GM12878 (cell line): ENCODE data around the gene NDOR1. TPM values are rescaled to one million over a fixed set of nuclear protein-coding genes. Genes with fewer than 3 reads are reported as not detected.

Experiments used
- ATAC-seq: fragments of 200-7000 bp; cut with Tn5 transposase; 3 replicates; pipeline ENCODE4 v1.9.1; 2020; ENCODE audit warnings: mild to moderate bottlenecking, moderate library complexity
- BruUV-seq: library from RNA; stranded (reverse); fragments of 400-500 nt; replicated peaks from 2 replicates; lab custom pipeline; 2021; lab: Mats Ljungman, UMichigan
- CTCF ChIA-PET: fragments of 300-600 bp; sonication (Branson Sonifier 250); formaldehyde crosslinking; extraction: SDS; loops from one replicate; lab custom pipeline; 2021; ENCODE audit warnings: inconsistent platforms; lab: Yijun Ruan, JAX
- POLR2A ChIA-PET: fragments of 350-600 bp; formaldehyde crosslinking; extraction: SDS; loops from one replicate; lab custom pipeline; 2021; ENCODE audit warnings: inconsistent platforms; lab: Charles Lee
- RAD21 ChIA-PET: fragments of 300-600 bp; sonication (Branson Sonifier 250); formaldehyde crosslinking; loops from one replicate; lab custom pipeline; 2023; ENCODE audit warnings: antibody characterized with exemption; ENCODE audit not compliant: unreplicated experiment; lab: Charles Lee
- SMC1A ChIA-PET: fragments of 300-600 bp; sonication (Branson Sonifier 250); formaldehyde crosslinking; loops from one replicate; lab custom pipeline; 2023; ENCODE audit not compliant: unreplicated experiment, uncharacterized antibody; lab: Charles Lee
- DNase-seq: peaks from one replicate; pipeline ENCODE4 v3.0.0-alpha.2; 2011; ENCODE audit warnings: low read depth, low spot score
- FAIRE-seq: peaks from 3 replicates; lab custom pipeline; 2011; peaks lifted over from hg19 to GRCh38; lab: Jason Lieb, UNC
- H2AFZ ChIP-seq: 2 replicates; pipeline ENCODE4 v1.6.0; 2011; ENCODE audit warnings: low read depth, low read length, control low read depth; ENCODE audit not compliant: control insufficient read depth
- H3K27ac ChIP-seq: 2 replicates; pipeline ENCODE4 v1.5.1; 2011; ENCODE audit warnings: control low read depth; ENCODE audit not compliant: control insufficient read depth, insufficient read depth
- H3K27me3 ChIP-seq, 2 experiments: replicated peaks in 1 of 2; 2 replicates each; pipeline versions ENCODE4 v1.6.0 to v1.6.1; 2011; ENCODE audit warnings: low read length in 1 of 2; ENCODE audit not compliant: control insufficient read depth in 2 of 2, insufficient read depth in 2 of 2
- H3K36me3 ChIP-seq, 2 experiments: 2 replicates each; pipeline ENCODE4 v1.5.1; 2011; ENCODE audit warnings: low read length in 1 of 2; ENCODE audit not compliant: control insufficient read depth in 2 of 2, insufficient read depth in 2 of 2
- H3K4me1 ChIP-seq: 2 replicates; pipeline ENCODE4 v1.6.1; 2011; ENCODE audit warnings: mild to moderate bottlenecking, low read length, moderate library complexity, mixed read lengths; ENCODE audit not compliant: control insufficient read depth, insufficient read depth
- H3K4me2 ChIP-seq: 2 replicates; pipeline ENCODE4 v1.6.0; 2011; ENCODE audit warnings: control low read depth; ENCODE audit not compliant: control insufficient read depth, insufficient read depth
- H3K4me3 ChIP-seq: fragments of 200-600 bp; sonication (generic); 2 replicates; pipeline ENCODE4 v1.5.1; 2016
- H3K79me2 ChIP-seq: 2 replicates; pipeline ENCODE4 v1.6.0; 2011; ENCODE audit warnings: low read length; ENCODE audit not compliant: control insufficient read depth, insufficient read depth
- H3K9ac ChIP-seq: 2 replicates; pipeline ENCODE4 v1.8.0; 2011; ENCODE audit warnings: low read length, control low read depth, mixed read lengths; ENCODE audit not compliant: control insufficient read depth, insufficient read depth
- H3K9me3 ChIP-seq: replicated peaks from 3 replicates; pipeline ENCODE4 v1.5.1; 2011; ENCODE audit warnings: mild to moderate bottlenecking, low read length; ENCODE audit not compliant: control insufficient read depth, insufficient read depth
- H4K20me1 ChIP-seq: 2 replicates; pipeline ENCODE4 v1.6.0; 2011; ENCODE audit not compliant: control insufficient read depth, insufficient read depth
- GATAD2B ChIP-seq: fragments of 450-650 bp; conservative IDR thresholded peaks from 2 replicates; pipeline ENCODE4 v1.6.1; 2017; ENCODE audit warnings: low read depth, mild to moderate bottlenecking, moderate library complexity
- KLF5 ChIP-seq: fragments of 450-650 bp; IDR thresholded peaks from 2 replicates; pipeline ENCODE4 v1.6.1; 2014; ENCODE audit warnings: mild to moderate bottlenecking; ENCODE audit not compliant: partially characterized antibody
- NR2C2 ChIP-seq: IDR thresholded peaks from 2 replicates; pipeline ENCODE4 v1.6.1; 2011; ENCODE audit warnings: borderline replicate concordance, low read depth; ENCODE audit not compliant: control insufficient read depth, insufficient read length
- SMC3 ChIP-seq: IDR thresholded peaks from 2 replicates; pipeline ENCODE4 v1.6.1; 2011; ENCODE audit warnings: low read length, improper control_type of control experiment, borderline replicate concordance
- TCF3 ChIP-seq: IDR thresholded peaks from 2 replicates; pipeline ENCODE4 v1.6.1; 2012; ENCODE audit warnings: low read depth, mild to moderate bottlenecking, low read length, borderline replicate concordance; ENCODE audit not compliant: insufficient read depth
- WRNIP1 ChIP-seq: IDR thresholded peaks from 2 replicates; pipeline ENCODE4 v1.6.1; 2011; ENCODE audit warnings: low read depth, low read length, improper control_type of control experiment, borderline replicate concordance
- YY1 ChIP-seq: IDR thresholded peaks from 2 replicates; pipeline ENCODE4 v1.6.1; 2011; ENCODE audit warnings: low read depth, mild to moderate bottlenecking, low read length
- ZNF207 ChIP-seq: fragments of 450-650 bp; IDR thresholded peaks from 2 replicates; pipeline ENCODE4 v1.6.1; 2014; ENCODE audit warnings: antibody characterized with exemption, mild to moderate bottlenecking, borderline replicate concordance
- ZNF622 ChIP-seq: fragments of 450-650 bp; IDR thresholded peaks from 2 replicates; pipeline ENCODE4 v1.6.1; 2017; ENCODE audit warnings: mild to moderate bottlenecking, inconsistent platforms
- ZNF687 ChIP-seq: fragments of 450-650 bp; IDR thresholded peaks from 2 replicates; pipeline ENCODE4 v1.6.1; 2017; ENCODE audit warnings: mild to moderate bottlenecking, moderate library complexity
- WGBS: methylation state at CpG from one replicate; pipeline ENCODE4 v1.1.6; 2016; ENCODE audit warnings: low lambda C conversion rate; ENCODE audit not compliant: insufficient replicate concordance, insufficient coverage; ENCODE audit errors: missing lambda C conversion rate; 5-methylcytosine and 5-hydroxymethylcytosine counted together
- in situ Hi-C: fragments of 300-500 bp; cut with MboI; formaldehyde crosslinking; loops from 9 replicates; pipeline ENCODE4 v1.14.3; 2018; ENCODE audit warnings: mixed read lengths
- intact Hi-C: fragments of 100-400 bp; cut with micrococcal nuclease; formaldehyde crosslinking; loops from one replicate; pipeline ENCODE4 v1.14.2; 2022; ENCODE audit not compliant: unreplicated experiment
- polyA plus RNA-seq, 11 experiments: library from polyadenylated mRNA; depleted of rRNA in 4 of 11; unstranded in 6 of 11; stranded (reverse) in 5 of 11; fragments of >200 nt; fragmentation: Nextera tagmentation in 4 of 11; fragmentation: Illumina TruSeq in 1 of 11; extraction: Ambion mirVana in 4 of 11; extraction: Trizol in 1 of 11; gene quantifications; 1 replicate in 1 of 11; 2 replicates in 10 of 11; pipeline versions ENCODE4 v1.2.1 to v1.2.3, GENCODE V29; 2011 to 2016; ENCODE audit warnings: inconsistent platforms in 2 of 11, missing spikeins in 2 of 11, low read depth in 1 of 11
- total RNA-seq, 4 experiments: library from RNA; depleted of rRNA in 3 of 4; stranded (reverse); fragments of >200 nt in 3 of 4; fragmentation: Illumina TruSeq in 1 of 4; extraction: Trizol in 1 of 4; gene quantifications; 2 replicates each; pipeline versions ENCODE4 v1.2.1 to v1.2.3, GENCODE V29; 2013 to 2021
- TF ChIP-seq, protein P1 (sequence below): fragments of 450-650 bp; formaldehyde crosslinking; IDR thresholded peaks from 2 replicates; pipeline ENCODE4 v1.5.0; 2022; ENCODE audit warnings: mild to moderate bottlenecking, missing genetic modification characterization
- TF ChIP-seq, protein P2 (sequence below): fragments of 450-650 bp; IDR thresholded peaks from 2 replicates; pipeline ENCODE4 v1.6.1; 2018; ENCODE audit warnings: borderline replicate concordance, mild to moderate bottlenecking; ENCODE audit not compliant: partially characterized antibody
- TF ChIP-seq, protein P3 (sequence below): IDR thresholded peaks from 2 replicates; pipeline ENCODE4 v1.6.1; 2012; ENCODE audit warnings: low read depth, low read length, improper control_type of control experiment

Gene NDOR1
- total and polyA plus RNA-seq, 10 of the 15 experiments (the other 5 are each of a cell fraction or from before 2014, with no cell fraction given): 0.04 to 32.9 (median 11.1) TPM

DNA sequence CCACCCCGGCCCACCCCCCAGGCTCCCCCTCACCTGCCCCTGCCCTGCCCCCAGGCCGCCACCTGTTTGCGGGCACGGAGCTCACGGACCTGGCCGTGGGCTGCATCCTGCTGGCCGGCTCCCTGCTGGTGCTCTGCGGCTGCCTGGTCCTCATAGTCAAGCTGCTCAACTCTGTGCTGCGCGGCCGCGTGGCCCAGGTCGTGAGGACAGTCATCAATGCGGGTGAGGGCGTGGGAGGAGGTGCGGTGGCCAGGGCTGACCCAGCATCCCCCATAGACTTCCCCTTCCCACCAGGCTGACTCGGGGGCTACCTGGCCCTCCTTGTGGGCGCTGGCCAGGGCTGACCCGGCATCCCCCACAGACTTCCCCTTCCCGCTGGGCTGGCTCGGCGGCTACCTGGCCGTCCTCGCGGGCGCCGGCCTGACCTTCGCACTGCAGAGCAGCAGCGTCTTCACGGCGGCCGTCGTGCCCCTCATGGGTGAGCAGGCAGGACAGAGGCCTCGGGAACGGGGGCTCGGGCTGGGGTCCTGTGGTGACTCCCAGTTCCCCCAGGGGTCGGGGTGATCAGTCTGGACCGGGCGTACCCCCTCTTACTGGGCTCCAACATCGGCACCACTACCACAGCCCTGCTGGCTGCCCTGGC, 28.7 kb downstream of the NDOR1 start:
- CTCF ChIA-PET: interaction anchor here (1.2 to 1.3 kb wide), 2 partner anchors 116 to 138 kb away, joined by 3 to 4 read pairs; no protein-coding TSS in a partner anchor
- no peaks in the 10 kb centered on the region for H3K9me3 ChIP-seq
- H3K36me3 ChIP-seq: no peaks in the 10 kb centered on the region
- H3K4me3 ChIP-seq: no peak overlapping the region
- no peak overlapping the region for H3K4me2 ChIP-seq
- no TSS peak for BruUV-seq
- POLR2A ChIA-PET: interaction anchor here (0.6 to 1.1 kb wide), 4 partner anchors 9 to 119 kb away, joined by 3 to 4 read pairs (median 3); partner anchors contain the start of genes CYSRT1 and TPRN
- H2AFZ ChIP-seq: no peak overlapping the region
- ATAC-seq (no peak), DNase-seq (no peak), FAIRE-seq (no peak)
- WGBS: 42% methylated on average over 36 of the region's 40 CpGs
- no peak overlapping the region for H3K27ac ChIP-seq
- peaks cover 25% of the 10 kb centered on the region for H3K4me1 ChIP-seq
- H3K79me2 ChIP-seq: peaks cover 4% of the 10 kb centered on the region
- no peaks in the 10 kb centered on the region for H4K20me1 ChIP-seq
- RAD21 ChIA-PET: interaction anchor here (1.0 to 4.6 kb wide), 2 partner anchors 45 to 116 kb away, joined by 4 to 20 read pairs; partner anchors contain the start of genes ANAPC2 and SSNA1
- in situ Hi-C loops (no loop called here), intact Hi-C loops (no loop called here)
- no peak overlapping the region for H3K9ac ChIP-seq
- no peaks in the 10 kb centered on the region for H3K27me3 ChIP-seq
- SMC1A ChIA-PET: no interaction called here
- TF ChIP-seq ZNF622 (no peak), NR2C2 (no peak), WRNIP1 (no peak), ZNF207 (no peak), ZNF687 (no peak), YY1 (no peak), KLF5 (no peak), TCF3 (no peak), SMC3 (no peak), GATAD2B (no peak)
- TF ChIP-seq, protein P1, sequence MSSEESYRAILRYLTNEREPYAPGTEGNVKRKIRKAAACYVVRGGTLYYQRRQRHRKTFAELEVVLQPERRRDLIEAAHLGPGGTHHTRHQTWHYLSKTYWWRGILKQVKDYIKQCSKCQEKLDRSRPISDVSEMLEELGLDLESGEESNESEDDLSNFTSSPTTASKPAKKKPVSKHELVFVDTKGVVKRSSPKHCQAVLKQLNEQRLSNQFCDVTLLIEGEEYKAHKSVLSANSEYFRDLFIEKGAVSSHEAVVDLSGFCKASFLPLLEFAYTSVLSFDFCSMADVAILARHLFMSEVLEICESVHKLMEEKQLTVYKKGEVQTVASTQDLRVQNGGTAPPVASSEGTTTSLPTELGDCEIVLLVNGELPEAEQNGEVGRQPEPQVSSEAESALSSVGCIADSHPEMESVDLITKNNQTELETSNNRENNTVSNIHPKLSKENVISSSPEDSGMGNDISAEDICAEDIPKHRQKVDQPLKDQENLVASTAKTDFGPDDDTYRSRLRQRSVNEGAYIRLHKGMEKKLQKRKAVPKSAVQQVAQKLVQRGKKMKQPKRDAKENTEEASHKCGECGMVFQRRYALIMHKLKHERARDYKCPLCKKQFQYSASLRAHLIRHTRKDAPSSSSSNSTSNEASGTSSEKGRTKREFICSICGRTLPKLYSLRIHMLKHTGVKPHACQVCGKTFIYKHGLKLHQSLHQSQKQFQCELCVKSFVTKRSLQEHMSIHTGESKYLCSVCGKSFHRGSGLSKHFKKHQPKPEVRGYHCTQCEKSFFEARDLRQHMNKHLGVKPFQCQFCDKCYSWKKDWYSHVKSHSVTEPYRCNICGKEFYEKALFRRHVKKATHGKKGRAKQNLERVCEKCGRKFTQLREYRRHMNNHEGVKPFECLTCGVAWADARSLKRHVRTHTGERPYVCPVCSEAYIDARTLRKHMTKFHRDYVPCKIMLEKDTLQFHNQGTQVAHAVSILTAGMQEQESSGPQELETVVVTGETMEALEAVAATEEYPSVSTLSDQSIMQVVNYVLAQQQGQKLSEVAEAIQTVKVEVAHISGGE (CRISPR knock-in tag): no peak
- TF ChIP-seq, protein P2, sequence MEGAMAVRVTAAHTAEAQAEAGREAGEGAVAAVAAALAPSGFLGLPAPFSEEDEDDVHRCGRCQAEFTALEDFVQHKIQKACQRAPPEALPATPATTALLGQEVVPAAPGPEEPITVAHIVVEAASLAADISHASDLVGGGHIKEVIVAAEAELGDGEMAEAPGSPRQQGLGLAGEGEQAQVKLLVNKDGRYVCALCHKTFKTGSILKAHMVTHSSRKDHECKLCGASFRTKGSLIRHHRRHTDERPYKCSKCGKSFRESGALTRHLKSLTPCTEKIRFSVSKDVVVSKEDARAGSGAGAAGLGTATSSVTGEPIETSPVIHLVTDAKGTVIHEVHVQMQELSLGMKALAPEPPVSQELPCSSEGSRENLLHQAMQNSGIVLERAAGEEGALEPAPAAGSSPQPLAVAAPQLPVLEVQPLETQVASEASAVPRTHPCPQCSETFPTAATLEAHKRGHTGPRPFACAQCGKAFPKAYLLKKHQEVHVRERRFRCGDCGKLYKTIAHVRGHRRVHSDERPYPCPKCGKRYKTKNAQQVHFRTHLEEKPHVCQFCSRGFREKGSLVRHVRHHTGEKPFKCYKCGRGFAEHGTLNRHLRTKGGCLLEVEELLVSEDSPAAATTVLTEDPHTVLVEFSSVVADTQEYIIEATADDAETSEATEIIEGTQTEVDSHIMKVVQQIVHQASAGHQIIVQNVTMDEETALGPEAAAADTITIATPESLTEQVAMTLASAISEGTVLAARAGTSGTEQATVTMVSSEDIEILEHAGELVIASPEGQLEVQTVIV: no peak
- TF ChIP-seq, protein P3, sequence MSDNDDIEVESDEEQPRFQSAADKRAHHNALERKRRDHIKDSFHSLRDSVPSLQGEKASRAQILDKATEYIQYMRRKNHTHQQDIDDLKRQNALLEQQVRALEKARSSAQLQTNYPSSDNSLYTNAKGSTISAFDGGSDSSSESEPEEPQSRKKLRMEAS: no peak
